Neuronal stem cell (in vitro differentiated cells): ENCODE data around the gene PLXNA3.

ENCODE experiments used
- DNase-seq: peaks from one replicate; pipeline ENCODE4 v3.0.0-alpha.2; 2013; ENCODE audit warnings: low spot score
- H2AFZ ChIP-seq: one replicate; pipeline ENCODE4 v1.6.1; 2013; ENCODE audit warnings: mild to moderate bottlenecking, low read length, inconsistent platforms
- H2AK5ac ChIP-seq: 2 replicates; pipeline ENCODE4 v1.6.1; 2013; ENCODE audit warnings: low read depth, mild to moderate bottlenecking, inconsistent platforms, low read length, moderate library complexity, mixed read lengths
- H2BK120ac ChIP-seq: 2 replicates; pipeline ENCODE4 v1.6.1; 2013; ENCODE audit warnings: low read depth, mild to moderate bottlenecking, inconsistent platforms, low read length, moderate library complexity, mixed read lengths
- H2BK12ac ChIP-seq: one replicate; pipeline ENCODE4 v1.6.1; 2013; ENCODE audit warnings: low read length, inconsistent platforms
- H2BK15ac ChIP-seq: 2 replicates; pipeline ENCODE4 v1.6.1; 2013; ENCODE audit warnings: mild to moderate bottlenecking, low read length, inconsistent platforms, mixed read lengths
- H2BK5ac ChIP-seq: one replicate; pipeline ENCODE4 v1.6.1; 2013; ENCODE audit warnings: inconsistent platforms, mild to moderate bottlenecking, low read length, moderate library complexity
- H3K14ac ChIP-seq: one replicate; pipeline ENCODE4 v1.6.1; 2013; ENCODE audit warnings: low read length, inconsistent platforms
- H3K18ac ChIP-seq: 2 replicates; pipeline ENCODE4 v1.6.1; 2013; ENCODE audit warnings: low read length, inconsistent platforms
- H3K23ac ChIP-seq: 2 replicates; pipeline ENCODE4 v1.6.1; 2013; ENCODE audit warnings: low read depth, mild to moderate bottlenecking, mixed read lengths, low read length, inconsistent platforms; ENCODE audit not compliant: poor library complexity
- H3K27ac ChIP-seq: replicated peaks from 3 replicates; pipeline ENCODE4 v1.5.1; 2013; ENCODE audit warnings: low read length, inconsistent platforms
- H3K27me3 ChIP-seq, 3 experiments: 2 replicates each; pipeline ENCODE4 v1.6.1; 2013; ENCODE audit warnings: low read length in 3 of 3, mild to moderate bottlenecking in 2 of 3, inconsistent platforms in 1 of 3, low read depth in 1 of 3, mixed read lengths in 1 of 3, moderate library complexity in 1 of 3; ENCODE audit not compliant: control insufficient read depth in 3 of 3, insufficient read depth in 3 of 3
- H3K36me3 ChIP-seq, 2 donors: replicated peaks in 1 of 2; 2 replicates each; pipeline ENCODE4 v1.6.1; 2013; ENCODE audit warnings: low read length in 2 of 2; ENCODE audit not compliant: control insufficient read depth in 2 of 2, insufficient read depth in 2 of 2
- H3K4ac ChIP-seq: 2 replicates; pipeline ENCODE4 v1.6.1; 2013; ENCODE audit warnings: inconsistent platforms, mild to moderate bottlenecking, low read length, moderate library complexity
- H3K4me1 ChIP-seq, 2 donors: 1 replicate in 1 of 2; 2 replicates in 1 of 2; pipeline ENCODE4 v1.6.1; 2013; ENCODE audit warnings: low read length in 2 of 2, low read depth in 1 of 2; ENCODE audit not compliant: control insufficient read depth in 2 of 2, insufficient read depth in 1 of 2
- H3K4me2 ChIP-seq: one replicate; pipeline ENCODE4 v1.6.1; 2013; ENCODE audit warnings: mild to moderate bottlenecking, low read length, inconsistent platforms; ENCODE audit not compliant: insufficient read depth, poor library complexity, severe bottlenecking
- H3K4me3 ChIP-seq, 2 donors: 2 replicates each; pipeline ENCODE4 v1.5.1; 2013; ENCODE audit warnings: low read length in 2 of 2, mild to moderate bottlenecking in 2 of 2, inconsistent platforms in 1 of 2, moderate library complexity in 1 of 2
- H3K79me1 ChIP-seq: one replicate; pipeline ENCODE4 v1.6.1; 2013; ENCODE audit warnings: low read depth, mild to moderate bottlenecking, inconsistent platforms, low read length, moderate library complexity
- H3K9ac ChIP-seq: one replicate; pipeline ENCODE4 v1.6.1; 2013; ENCODE audit warnings: mild to moderate bottlenecking, low read depth, low read length, inconsistent platforms; ENCODE audit not compliant: poor library complexity
- H3K9me3 ChIP-seq, 2 donors: replicated peaks in 1 of 2; 2 replicates each; pipeline versions ENCODE3 to v1.6.1; 2013; ENCODE audit warnings: low read length in 2 of 2, mild to moderate bottlenecking in 2 of 2, inconsistent platforms in 1 of 2, low read depth in 1 of 2, mixed read lengths in 1 of 2, moderate library complexity in 1 of 2; ENCODE audit not compliant: control insufficient read depth in 2 of 2, insufficient read depth in 1 of 2
- H4K8ac ChIP-seq: one replicate; pipeline ENCODE4 v1.6.1; 2013; ENCODE audit warnings: low read depth, mild to moderate bottlenecking, inconsistent platforms, low read length, moderate library complexity
- H4K91ac ChIP-seq: one replicate; pipeline ENCODE4 v1.6.1; 2013; ENCODE audit warnings: low read length, low read depth, mild to moderate bottlenecking, inconsistent platforms; ENCODE audit not compliant: poor library complexity
- WGBS, 2 donors: extraction: QIAGEN DNeasy Blood & Tissue Kit; methylation state at CpG; one replicate each; pipeline ENCODE4 v1.1.7; 2013; ENCODE audit warnings: missing lambda C conversion rate in 2 of 2, mixed read lengths in 1 of 2; ENCODE audit not compliant: insufficient read length in 2 of 2, insufficient replicate concordance in 1 of 2; ENCODE audit errors: extremely low coverage in 2 of 2; 5-methylcytosine and 5-hydroxymethylcytosine counted together

PLXNA3 gene

DNA sequence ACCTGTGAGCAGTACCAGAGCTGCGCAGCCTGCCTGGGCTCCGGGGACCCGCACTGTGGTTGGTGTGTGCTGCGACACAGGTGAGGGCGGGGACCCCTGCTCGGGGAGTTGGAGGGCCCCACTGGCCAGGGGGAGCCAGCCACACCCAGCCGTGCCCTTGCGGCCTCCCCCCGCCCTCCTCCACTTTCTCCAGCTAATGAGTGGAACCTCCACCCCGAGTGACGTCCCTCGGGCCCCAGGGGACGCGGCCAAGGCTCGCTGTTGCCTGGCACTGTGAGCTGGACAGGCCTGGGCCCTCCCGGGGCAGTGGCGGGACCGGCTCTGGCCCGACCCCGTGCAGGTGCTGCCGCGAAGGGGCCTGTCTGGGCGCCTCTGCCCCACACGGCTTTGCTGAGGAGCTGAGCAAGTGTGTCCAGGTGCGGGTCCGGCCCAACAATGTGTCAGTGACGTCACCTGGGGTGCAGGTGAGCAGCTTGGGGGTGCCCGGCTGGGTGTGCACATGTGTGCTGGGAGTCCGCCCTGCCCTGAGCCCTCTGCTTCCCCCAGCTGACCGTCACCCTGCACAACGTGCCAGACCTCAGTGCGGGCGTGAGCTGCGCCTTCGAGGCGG is 5.6 kb downstream of the PLXNA3 start:
- Histone ChIP-seq H2BK12ac (no peak overlapping the region), H3K14ac (no peak overlapping the region), H3K4me1 (peaks cover 3 to 7% of the 10 kb centered on the region in 2 donors), H3K18ac (no peak overlapping the region), H3K27me3 (no peaks in the 10 kb centered on the region), H3K4me2 (no peak overlapping the region), H2BK120ac (no peak overlapping the region), H3K23ac (no peak overlapping the region), H2BK5ac (no peak overlapping the region), H4K91ac (no peak overlapping the region), H3K9ac (no peak overlapping the region), H2AK5ac (no peak overlapping the region), H2BK15ac (no peak overlapping the region), H3K79me1 (peaks cover 2% of the 10 kb centered on the region), H3K36me3 (peaks cover 8 to 60% of the 10 kb centered on the region in 2 donors), H3K4ac (no peak overlapping the region), H3K4me3 (no peak overlapping the region), H3K27ac (no peak overlapping the region), H4K8ac (no peak overlapping the region), H2AFZ (no peak overlapping the region), H3K9me3 (no peaks in the 10 kb centered on the region)
- WGBS, 2 donors = no CpG with 5 or more reads among the region's 36 CpGs
- DNase-seq = no peak

GRCh38 chrX:154464806-154465365 is 6.8 kb downstream of the PLXNA3 start:
- Histone ChIP-seq H3K18ac (no peak overlapping the region), H3K9me3 (no peaks in the 10 kb centered on the region), H3K14ac (no peak overlapping the region), H3K23ac (no peak overlapping the region), H4K8ac (no peak overlapping the region), H2AK5ac (no peak overlapping the region), H3K4me2 (no peak overlapping the region), H3K27ac (no peak overlapping the region), H4K91ac (no peak overlapping the region), H2BK120ac (no peak overlapping the region), H3K4me3 (no peak overlapping the region), H2BK12ac (no peak overlapping the region), H3K4ac (no peak overlapping the region), H3K4me1 (no peaks in the 10 kb centered on the region), H3K9ac (no peak overlapping the region), H3K27me3 (no peaks in the 10 kb centered on the region), H2AFZ (no peak overlapping the region), H3K36me3 (peaks cover 12 to 72% of the 10 kb centered on the region in 2 donors), H2BK5ac (no peak overlapping the region), H3K79me1 (peaks cover 2% of the 10 kb centered on the region), H2BK15ac (no peak overlapping the region)
- no peak for DNase-seq
- WGBS, 2 donors = no CpG with 5 or more reads among the region's 28 CpGs

DNA sequence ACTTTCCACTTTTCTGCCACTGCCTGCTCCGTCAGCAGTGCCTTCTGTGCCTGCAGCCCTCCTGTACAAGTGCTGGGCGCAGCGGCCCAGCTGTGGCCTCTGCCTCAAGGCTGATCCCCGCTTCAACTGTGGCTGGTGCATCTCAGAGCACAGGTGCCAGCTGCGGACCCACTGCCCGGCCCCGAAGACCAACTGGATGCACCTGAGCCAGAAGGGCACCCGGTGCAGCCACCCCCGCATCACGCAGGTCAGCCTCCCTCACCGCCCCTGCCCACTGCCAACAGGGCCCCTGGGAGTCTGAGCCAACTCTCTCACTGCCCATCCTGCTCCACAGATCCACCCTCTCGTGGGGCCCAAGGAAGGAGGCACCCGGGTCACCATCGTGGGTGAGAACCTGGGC is 7.5 kb downstream of the PLXNA3 start:
- Histone ChIP-seq H3K9ac (no peak overlapping the region), H4K8ac (no peak overlapping the region), H3K36me3 (peaks cover 18 to 76% of the 10 kb centered on the region in 2 donors), H3K27ac (no peak overlapping the region), H3K23ac (no peak overlapping the region), H3K4me1 (no peaks in the 10 kb centered on the region), H3K18ac (no peak overlapping the region), H2BK120ac (no peak overlapping the region), H3K9me3 (no peaks in the 10 kb centered on the region), H3K4ac (no peak overlapping the region), H3K79me1 (peaks cover 2% of the 10 kb centered on the region), H3K4me3 (no peak overlapping the region), H3K27me3 (no peaks in the 10 kb centered on the region), H2AFZ (no peak overlapping the region), H3K14ac (no peak overlapping the region), H2AK5ac (no peak overlapping the region), H2BK5ac (no peak overlapping the region), H2BK12ac (no peak overlapping the region), H4K91ac (no peak overlapping the region), H2BK15ac (no peak overlapping the region), H3K4me2 (no peak overlapping the region)
- DNase-seq = no peak
- no CpG with 5 or more reads among the region's 14 CpGs for WGBS, 2 donors

GRCh38 chrX:154466036-154466435 is 8.0 kb downstream of the PLXNA3 start:
- H3K79me1 ChIP-seq = peaks cover 2% of the 10 kb centered on the region
- no peak overlapping the region for H4K91ac ChIP-seq
- no peak overlapping the region for H2AK5ac ChIP-seq
- H3K27me3 ChIP-seq = no peaks in the 10 kb centered on the region
- no peak overlapping the region for H3K27ac ChIP-seq
- H2AFZ ChIP-seq = no peak overlapping the region
- no peak overlapping the region for H4K8ac ChIP-seq
- H2BK120ac ChIP-seq = no peak overlapping the region
- H3K36me3 ChIP-seq = peaks cover 16 to 76% of the 10 kb centered on the region in 2 donors
- H3K9me3 ChIP-seq = no peaks in the 10 kb centered on the region
- no peak overlapping the region for H3K14ac ChIP-seq
- no peak overlapping the region for H3K4ac ChIP-seq
- H2BK5ac ChIP-seq = no peak overlapping the region
- H2BK12ac ChIP-seq = no peak overlapping the region
- H3K4me3 ChIP-seq = no peak overlapping the region
- no CpG with 5 or more reads among the region's 32 CpGs for WGBS, 2 donors
- no peak overlapping the region for H2BK15ac ChIP-seq
- H3K18ac ChIP-seq = no peak overlapping the region
- H3K23ac ChIP-seq = no peak overlapping the region
- no peak overlapping the region for H3K4me2 ChIP-seq
- no peaks in the 10 kb centered on the region for H3K4me1 ChIP-seq
- no peak for DNase-seq
- no peak overlapping the region for H3K9ac ChIP-seq
